Neural progenitor cell (in vitro differentiated cells): ENCODE data around the gene MTG1. TPM values are rescaled to one million over a fixed set of nuclear protein-coding genes. Genes with fewer than 3 reads are reported as not detected.

Source experiments
- DNase-seq: peaks from one replicate; pipeline ENCODE4 v3.0.0-alpha.2; 2016; ENCODE audit warnings: low spot score
- H2AFZ ChIP-seq: fragments of 200-600 bp; sonication (generic); replicated peaks from 2 replicates; pipeline ENCODE4 v1.6.1; 2016; ENCODE audit warnings: antibody characterized with exemption
- H3F3A ChIP-seq: fragments of 200-600 bp; sonication (generic); 2 replicates; pipeline ENCODE4 v1.6.1; 2016; ENCODE audit warnings: antibody characterized with exemption, low read depth
- H3K27ac ChIP-seq: fragments of 200-600 bp; sonication (generic); 2 replicates; pipeline ENCODE4 v1.5.1; 2016; ENCODE audit warnings: mild to moderate bottlenecking
- H3K27me3 ChIP-seq: fragments of 200-600 bp; sonication (generic); 2 replicates; pipeline ENCODE4 v1.6.1; 2016; ENCODE audit warnings: mild to moderate bottlenecking, moderate library complexity
- H3K36me3 ChIP-seq: fragments of 200-600 bp; sonication (generic); 2 replicates; pipeline ENCODE4 v1.5.1; 2016
- H3K4me1 ChIP-seq: fragments of 200-600 bp; sonication (generic); 2 replicates; pipeline ENCODE4 v1.6.1; 2016; ENCODE audit warnings: mixed run types
- H3K4me2 ChIP-seq: fragments of 200-600 bp; sonication (generic); 2 replicates; pipeline ENCODE4 v1.6.1; 2016
- H3K4me3 ChIP-seq: fragments of 200-600 bp; sonication (generic); 2 replicates; pipeline ENCODE4 v1.5.1; 2016
- H3K79me2 ChIP-seq: fragments of 200-600 bp; sonication (generic); 2 replicates; pipeline ENCODE4 v1.6.1; 2016; ENCODE audit warnings: low read depth
- H3K9ac ChIP-seq: fragments of 200-600 bp; sonication (generic); 2 replicates; pipeline ENCODE4 v1.6.1; 2016
- H3K9me3 ChIP-seq: fragments of 200-600 bp; sonication (generic); 2 replicates; pipeline ENCODE4 v1.5.1; 2016; ENCODE audit warnings: low read depth
- H4K20me1 ChIP-seq: fragments of 200-600 bp; sonication (generic); 2 replicates; pipeline ENCODE4 v1.6.1; 2016; ENCODE audit warnings: low read depth
- H3K27ac Mint-ChIP-seq: 3 replicates; pipeline ENCODE4 v1.8.0; 2021; ENCODE audit warnings: mixed read lengths
- H3K27me3 Mint-ChIP-seq: 2 replicates; pipeline ENCODE4 v1.8.0; 2022; ENCODE audit warnings: low read depth, mild to moderate bottlenecking, inconsistent platforms, moderate library complexity, mixed read lengths; ENCODE audit not compliant: insufficient read depth
- H3K36me3 Mint-ChIP-seq: 3 replicates; pipeline ENCODE4 v1.8.0; 2021; ENCODE audit warnings: mixed read lengths
- H3K4me1 Mint-ChIP-seq: 3 replicates; pipeline ENCODE4 v1.8.0; 2021; ENCODE audit warnings: mixed read lengths
- H3K4me3 Mint-ChIP-seq: 3 replicates; pipeline ENCODE4 v1.8.0; 2021; ENCODE audit warnings: mild to moderate bottlenecking, moderate library complexity, mixed read lengths
- H3K9me3 Mint-ChIP-seq: 3 replicates; pipeline ENCODE4 v1.8.0; 2020; ENCODE audit warnings: mixed read lengths
- EZH2 ChIP-seq: fragments of 200-600 bp; sonication (generic); IDR thresholded peaks from 2 replicates; pipeline ENCODE4 v1.6.1; 2017; ENCODE audit warnings: antibody characterized with exemption, mild to moderate bottlenecking, moderate library complexity
- EZH2phosphoT487 ChIP-seq: fragments of 200-600 bp; sonication (generic); IDR thresholded peaks from 2 replicates; pipeline ENCODE4 v1.6.1; 2017; ENCODE audit warnings: antibody characterized with exemption
- total RNA-seq: library from RNA; depleted of rRNA; stranded (reverse); fragments of >200 nt; gene quantifications from 2 replicates; pipeline ENCODE4 v1.2.3, GENCODE V29; 2015; ENCODE audit warnings: low replicate concordance
- TF ChIP-seq, protein P1 (sequence below): fragments of 200-600 bp; sonication (generic); IDR thresholded peaks from 2 replicates; pipeline ENCODE4 v1.5.1; 2017; ENCODE audit warnings: antibody characterized with exemption, mild to moderate bottlenecking

The MTG1 gene
- total RNA-seq, 1 donor from 2014 or later: 28.0 TPM

DNA sequence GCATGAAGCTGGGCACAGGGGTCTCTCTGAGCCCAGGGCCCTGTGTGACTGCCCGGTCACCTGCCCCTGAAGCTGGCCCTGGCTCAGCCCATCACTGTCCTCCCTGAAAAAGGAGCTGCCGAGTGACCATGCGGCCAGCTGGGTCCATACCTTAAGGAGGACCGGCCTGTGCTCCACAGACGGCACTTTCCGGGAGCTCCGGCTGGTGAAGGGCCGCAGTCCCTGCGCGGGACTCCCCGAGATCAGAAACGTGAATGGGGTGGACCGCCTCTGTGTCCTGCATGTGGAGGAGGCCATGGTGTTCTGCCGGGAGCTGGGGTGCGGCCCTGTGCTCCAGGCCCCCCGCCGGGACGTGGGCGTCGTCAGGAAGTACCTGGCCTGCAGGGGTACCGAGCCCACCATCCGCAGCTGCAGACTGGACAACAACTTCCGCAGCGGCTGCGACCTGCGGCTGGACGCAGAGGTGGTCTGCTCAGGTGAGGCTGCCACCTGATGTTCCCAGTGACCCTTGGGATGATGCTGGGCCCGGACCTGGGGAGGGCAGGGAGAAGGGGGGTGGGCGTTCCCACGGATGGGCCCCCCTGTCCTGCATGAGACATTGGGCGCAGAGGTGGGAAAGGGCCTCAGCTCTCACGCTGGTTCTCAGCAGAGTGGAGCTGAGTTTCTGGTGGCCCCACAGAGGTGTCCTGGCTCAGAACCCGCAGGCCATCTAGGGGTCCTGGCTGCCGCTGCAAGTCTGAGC lies 63.3 kb downstream of the MTG1 start:
- Histone ChIP-seq H3K27ac (no peak overlapping the region), H3K4me1 (no peaks in the 10 kb centered on the region), H3K9me3 (no peaks in the 10 kb centered on the region), H3K9ac (no peak overlapping the region), H2AFZ (no peak overlapping the region), H3K27me3 (no peaks in the 10 kb centered on the region), H3K4me3 (no peak overlapping the region), H3F3A (no peaks in the 10 kb centered on the region), H3K4me2 (no peak overlapping the region), H3K36me3 (no peaks in the 10 kb centered on the region), H3K79me2 (no peaks in the 10 kb centered on the region), H4K20me1 (no peaks in the 10 kb centered on the region)
- Mint-ChIP-seq H3K36me3 (peaks cover 3% of the 10 kb centered on the region), H3K4me1 (no peaks in the 10 kb centered on the region), H3K9me3 (peaks cover 25% of the 10 kb centered on the region), H3K4me3 (no peak overlapping the region), H3K27ac (no peak overlapping the region), H3K27me3 (peaks cover 2% of the 10 kb centered on the region)
- DNase-seq: no peak
- TF ChIP-seq, protein P1, sequence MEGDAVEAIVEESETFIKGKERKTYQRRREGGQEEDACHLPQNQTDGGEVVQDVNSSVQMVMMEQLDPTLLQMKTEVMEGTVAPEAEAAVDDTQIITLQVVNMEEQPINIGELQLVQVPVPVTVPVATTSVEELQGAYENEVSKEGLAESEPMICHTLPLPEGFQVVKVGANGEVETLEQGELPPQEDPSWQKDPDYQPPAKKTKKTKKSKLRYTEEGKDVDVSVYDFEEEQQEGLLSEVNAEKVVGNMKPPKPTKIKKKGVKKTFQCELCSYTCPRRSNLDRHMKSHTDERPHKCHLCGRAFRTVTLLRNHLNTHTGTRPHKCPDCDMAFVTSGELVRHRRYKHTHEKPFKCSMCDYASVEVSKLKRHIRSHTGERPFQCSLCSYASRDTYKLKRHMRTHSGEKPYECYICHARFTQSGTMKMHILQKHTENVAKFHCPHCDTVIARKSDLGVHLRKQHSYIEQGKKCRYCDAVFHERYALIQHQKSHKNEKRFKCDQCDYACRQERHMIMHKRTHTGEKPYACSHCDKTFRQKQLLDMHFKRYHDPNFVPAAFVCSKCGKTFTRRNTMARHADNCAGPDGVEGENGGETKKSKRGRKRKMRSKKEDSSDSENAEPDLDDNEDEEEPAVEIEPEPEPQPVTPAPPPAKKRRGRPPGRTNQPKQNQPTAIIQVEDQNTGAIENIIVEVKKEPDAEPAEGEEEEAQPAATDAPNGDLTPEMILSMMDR: no peak
- TF ChIP-seq EZH2: no peak
- no peak for TF ChIP-seq EZH2phosphoT487

- Histone ChIP-seq H3K9ac (no peak overlapping the region), H3F3A (no peaks in the 10 kb centered on the region), H3K9me3 (no peaks in the 10 kb centered on the region), H3K4me2 (no peak overlapping the region), H3K4me3 (no peak overlapping the region), H3K4me1 (no peaks in the 10 kb centered on the region), H2AFZ (no peak overlapping the region), H3K36me3 (no peaks in the 10 kb centered on the region), H4K20me1 (no peaks in the 10 kb centered on the region), H3K27me3 (no peaks in the 10 kb centered on the region), H3K27ac (no peak overlapping the region), H3K79me2 (no peaks in the 10 kb centered on the region)
- Mint-ChIP-seq H3K9me3 (peaks cover 25% of the 10 kb centered on the region), H3K36me3 (peaks cover 3% of the 10 kb centered on the region), H3K27me3 (peaks cover 2% of the 10 kb centered on the region), H3K4me1 (no peaks in the 10 kb centered on the region), H3K4me3 (no peak overlapping the region), H3K27ac (no peak overlapping the region)
- TF ChIP-seq EZH2phosphoT487 (no peak), EZH2 (no peak)
- TF ChIP-seq, protein P1: no peak
- no peak for DNase-seq
Observed at GRCh38 chr10:133458021-133458709, 64.2 kb downstream of the MTG1 start.

DNA sequence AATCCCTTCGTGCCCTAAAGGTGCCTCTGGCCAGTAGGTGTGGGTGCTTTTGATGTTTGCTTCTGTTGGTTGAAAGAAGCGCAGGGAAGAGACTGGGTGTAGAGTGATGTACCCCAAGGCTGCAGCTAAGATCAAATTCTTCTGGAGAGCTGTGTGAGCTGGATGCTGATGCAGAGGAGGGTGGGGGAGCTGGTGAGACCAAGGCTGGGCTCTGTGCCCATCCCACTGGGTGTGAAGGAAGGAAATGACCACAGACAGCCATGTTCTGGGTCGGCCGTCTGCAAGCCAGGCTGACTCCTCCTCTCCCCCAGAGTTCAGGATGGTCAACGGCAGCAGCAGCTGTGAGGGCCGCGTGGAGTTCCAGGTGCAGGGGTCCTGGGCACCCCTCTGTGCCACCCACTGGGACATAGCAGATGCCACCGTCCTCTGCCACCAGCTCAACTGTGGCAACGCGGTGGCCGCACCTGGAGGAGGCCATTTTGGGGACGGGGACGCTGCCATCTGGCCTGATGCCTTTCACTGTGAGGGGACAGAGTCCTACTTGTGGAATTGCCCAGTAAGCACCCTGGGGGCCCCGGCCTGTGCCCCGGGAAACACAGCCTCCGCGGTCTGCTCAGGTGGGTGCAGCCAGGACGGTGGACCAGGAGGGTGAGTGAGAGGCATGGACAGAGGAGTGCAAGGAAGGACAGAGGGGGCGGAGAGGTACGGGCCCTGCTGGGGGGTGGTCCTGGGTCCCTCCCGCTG lies 64.9 kb downstream of the MTG1 start:
- H3K27me3 ChIP-seq: no peaks in the 10 kb centered on the region
- H4K20me1 ChIP-seq: no peaks in the 10 kb centered on the region
- H3K4me1 ChIP-seq: no peaks in the 10 kb centered on the region
- H2AFZ ChIP-seq: no peak overlapping the region
- Mint-ChIP-seq H3K27me3 (peaks cover 2% of the 10 kb centered on the region), H3K4me3 (no peak overlapping the region), H3K9me3 (peaks cover 27% of the 10 kb centered on the region), H3K27ac (no peak overlapping the region), H3K36me3 (peaks cover 3% of the 10 kb centered on the region), H3K4me1 (no peaks in the 10 kb centered on the region)
- no peaks in the 10 kb centered on the region for H3K9me3 ChIP-seq
- H3K9ac ChIP-seq: no peak overlapping the region
- H3F3A ChIP-seq: no peaks in the 10 kb centered on the region
- H3K4me3 ChIP-seq: no peak overlapping the region
- no peak overlapping the region for H3K4me2 ChIP-seq
- DNase-seq: no peak
- TF ChIP-seq, protein P1: no peak
- TF ChIP-seq EZH2 (no peak), EZH2phosphoT487 (no peak)
- H3K79me2 ChIP-seq: no peaks in the 10 kb centered on the region
- H3K27ac ChIP-seq: no peak overlapping the region
- H3K36me3 ChIP-seq: no peaks in the 10 kb centered on the region
